Testis (tissue), 2 donors: Measurements from ENCODE around the gene WBP2.

Source experiments
- POLR2A ChIP-seq: fragments of 450-650 bp; IDR thresholded peaks from one replicate; pipeline ENCODE4 v1.6.1; 2017; ENCODE audit warnings: antibody characterized with exemption, mild to moderate bottlenecking, moderate library complexity
- TF ChIP-seq, protein P1 (sequence below), 3 experiments: fragments of 450-650 bp in 2 of 3; fragments of 200-600 bp in 1 of 3; sonication (generic) in 1 of 3; IDR thresholded peaks; one replicate each; pipeline ENCODE4 v1.5.1; 2016 to 2019; ENCODE audit warnings: antibody characterized with exemption in 3 of 3, mild to moderate bottlenecking in 2 of 3, moderate library complexity in 1 of 3

DNA sequence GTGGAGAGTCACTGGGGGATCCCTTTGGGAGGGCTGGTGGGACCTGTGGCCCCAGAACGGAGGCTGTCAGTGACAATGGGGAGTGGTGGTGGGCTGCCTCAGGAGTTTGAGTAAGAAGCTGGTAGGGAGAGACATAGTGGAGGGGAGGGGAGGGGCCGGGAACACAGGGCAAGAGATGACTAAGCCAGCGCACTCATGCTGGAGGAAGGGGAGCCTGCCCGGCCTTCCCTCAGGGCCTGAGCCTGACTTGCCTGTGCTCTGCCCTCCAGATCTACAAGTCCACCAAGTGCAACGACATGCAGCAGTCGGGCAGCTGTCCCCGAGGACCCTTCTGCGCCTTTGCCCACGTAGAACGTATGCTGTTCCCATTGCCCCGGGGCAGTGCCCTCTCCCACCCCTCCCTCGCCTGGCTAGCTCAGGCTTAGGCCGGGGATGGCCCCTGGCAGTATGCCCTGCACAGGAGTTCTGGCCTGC is 40.2 kb downstream of the WBP2 start:
- TF ChIP-seq POLR2A = no peak
- TF ChIP-seq, protein P1, sequence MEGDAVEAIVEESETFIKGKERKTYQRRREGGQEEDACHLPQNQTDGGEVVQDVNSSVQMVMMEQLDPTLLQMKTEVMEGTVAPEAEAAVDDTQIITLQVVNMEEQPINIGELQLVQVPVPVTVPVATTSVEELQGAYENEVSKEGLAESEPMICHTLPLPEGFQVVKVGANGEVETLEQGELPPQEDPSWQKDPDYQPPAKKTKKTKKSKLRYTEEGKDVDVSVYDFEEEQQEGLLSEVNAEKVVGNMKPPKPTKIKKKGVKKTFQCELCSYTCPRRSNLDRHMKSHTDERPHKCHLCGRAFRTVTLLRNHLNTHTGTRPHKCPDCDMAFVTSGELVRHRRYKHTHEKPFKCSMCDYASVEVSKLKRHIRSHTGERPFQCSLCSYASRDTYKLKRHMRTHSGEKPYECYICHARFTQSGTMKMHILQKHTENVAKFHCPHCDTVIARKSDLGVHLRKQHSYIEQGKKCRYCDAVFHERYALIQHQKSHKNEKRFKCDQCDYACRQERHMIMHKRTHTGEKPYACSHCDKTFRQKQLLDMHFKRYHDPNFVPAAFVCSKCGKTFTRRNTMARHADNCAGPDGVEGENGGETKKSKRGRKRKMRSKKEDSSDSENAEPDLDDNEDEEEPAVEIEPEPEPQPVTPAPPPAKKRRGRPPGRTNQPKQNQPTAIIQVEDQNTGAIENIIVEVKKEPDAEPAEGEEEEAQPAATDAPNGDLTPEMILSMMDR (IDR thresholded peaks at IDR 0.05) = no peak
